Measurements from ENCODE around the gene ZNF79. TPM values are rescaled to one million over a fixed set of nuclear protein-coding genes. Genes with fewer than 3 reads are reported as not detected.

Gene ZNF79
- total and polyA plus RNA-seq, 2 of the 4 experiments (the other 2 are of a cell fraction): 5.6 to 15.4 TPM

- no peaks in the 10 kb centered on the region for H3K27me3 ChIP-seq (ENCODE audit: control insufficient read depth, insufficient read depth, low read length)
- ATAC-seq (ENCODE audit: low read depth): no peak
- 84% methylated on average over 9 of the region's 17 CpGs; no CpG with 5 or more reads in 1 of the 2 experiments for WGBS, 2 experiments (ENCODE audit: extremely low coverage in 2 of 2, insufficient read length in 1 of 2)
Measured at GRCh38 chr9:127457191-127457878, 33.2 kb downstream of the ZNF79 start.

More at GRCh38 chr9:127457191-127457878, 33.2 kb downstream of the ZNF79 start:
- Histone ChIP-seq H2AK5ac (ENCODE audit: low read depth, low read length) (no peak overlapping the region), H3K9ac (ENCODE audit: low read depth, low read length) (no peak overlapping the region), H4K5ac (ENCODE audit: low read depth, low read length) (no peak overlapping the region), H2BK20ac (ENCODE audit: low read depth, low read length) (no peak overlapping the region), H3K23ac (ENCODE audit: low read depth, low read length) (no peak overlapping the region), H4K91ac (ENCODE audit: insufficient read depth, low read depth, low read length) (no peak overlapping the region), H2AK9ac (replicated peaks; ENCODE audit: low read depth, low read length, poor library complexity) (no peak overlapping the region), H3K4ac (ENCODE audit: low read depth, low read length) (no peak overlapping the region), H2BK5ac (ENCODE audit: low read depth, low read length, poor library complexity, severe bottlenecking) (no peak overlapping the region), H3K4me3 (ENCODE audit: insufficient read depth, low read depth, low read length) (no peak overlapping the region), H4K20me1 (ENCODE audit: insufficient read depth, low read length) (no peaks in the 10 kb centered on the region), H3K9me3 (ENCODE audit: control insufficient read depth, insufficient read depth, low read length) (no peaks in the 10 kb centered on the region), H3K79me1 (ENCODE audit: low read depth in 1 of 2, low read length in 2 of 2) (peaks cover 13 to 15% of the 10 kb centered on the region in 2 experiments), H3K18ac (ENCODE audit: low read depth, low read length) (no peak overlapping the region), H2AFZ (replicated peaks; ENCODE audit: low read length, poor library complexity) (no peak overlapping the region), H3K4me1 (ENCODE audit: control insufficient read depth, insufficient read depth, low read length) (peaks cover 2% of the 10 kb centered on the region), H3K4me2 (ENCODE audit: low read depth, low read length) (no peak overlapping the region), H3K9me1 (ENCODE audit: insufficient read depth, low read length) (peaks cover 17% of the 10 kb centered on the region), H3K36me3 (ENCODE audit: control insufficient read depth, insufficient read depth, low read length) (peaks cover 41% of the 10 kb centered on the region), H3K27ac (ENCODE audit: insufficient read depth, low read length) (no peak overlapping the region), H2BK120ac (ENCODE audit: low read depth, low read length) (no peak overlapping the region), H3K14ac (replicated peaks; ENCODE audit: low read depth, low read length) (no peak overlapping the region), H3K56ac (ENCODE audit: extremely low read depth, insufficient read depth, low read length) (no peak overlapping the region), H4K8ac (ENCODE audit: low read depth in 2 of 2, low read length in 2 of 2) (no peak overlapping the region), H2BK15ac (ENCODE audit: low read depth, low read length) (no peak overlapping the region)
- in situ Hi-C loops (cut with MboI; ENCODE audit: low sequenced_read_pairs): no loop called here
- TF ChIP-seq BHLHE40 (IDR thresholded peaks at IDR 0.05; ENCODE audit: low read depth, low read length): no peak
- TF ChIP-seq CTCF (conservative IDR thresholded peaks at IDR 0.05; ENCODE audit: low read depth, low read length): no peak
- TF ChIP-seq NFE2L2 (IDR thresholded peaks at IDR 0.05; ENCODE audit: low read depth, low read length): no peak
- no peak for TF ChIP-seq ELK1 (IDR thresholded peaks at IDR 0.05; ENCODE audit: borderline replicate concordance, low read depth, low read length)
- TF ChIP-seq CHD1 (IDR thresholded peaks at IDR 0.05; ENCODE audit: low read depth, low read length): no peak
- no peak for TF ChIP-seq USF2 (IDR thresholded peaks at IDR 0.05; ENCODE audit: low read depth, low read length)
- no peak for TF ChIP-seq RFX5 (IDR thresholded peaks at IDR 0.05; ENCODE audit: low read depth, low read length)
- TF ChIP-seq CEBPB (IDR thresholded peaks at IDR 0.05; ENCODE audit: low read depth, low read length): no peak
- no peak for TF ChIP-seq FOS (IDR thresholded peaks at IDR 0.05; ENCODE audit: low read depth, low read length)
- TF ChIP-seq MXI1 (IDR thresholded peaks at IDR 0.05; ENCODE audit: borderline replicate concordance, low read depth, low read length): no peak
- no peak for TF ChIP-seq RAD21 (IDR thresholded peaks at IDR 0.05; ENCODE audit: low read length)
- TF ChIP-seq MAZ (IDR thresholded peaks at IDR 0.05; ENCODE audit: borderline replicate concordance, low read depth, low read length): no peak
- no peak for TF ChIP-seq RCOR1 (IDR thresholded peaks at IDR 0.05; ENCODE audit: insufficient replicate concordance, low read length)
- no peak for TF ChIP-seq SMC3 (IDR thresholded peaks at IDR 0.05; ENCODE audit: low read depth, low read length)
- TF ChIP-seq MAFK (IDR thresholded peaks at IDR 0.05; ENCODE audit: low read depth, low read length): no peak
- ChIA-PET CTCF (interaction anchor here (0.6 kb wide), 1 partner anchor 96 kb away, joined by 5 read pairs; no protein-coding TSS in a partner anchor), POLR2A (ENCODE audit: unreplicated experiment) (no interaction called here)
- no TSS peak for BruUV-seq (replicated peaks)
- intact Hi-C loops (cut with micrococcal nuclease): no loop called here
- dilution Hi-C loops (cut with HindIII; ENCODE audit: low sequenced_read_pairs, unreplicated experiment): no loop called here
- no peak for DNase-seq

Data from IMR-90 (cell line).